GM18870 (cell line): ENCODE results near the gene PCDHGA10.
"Not testable (repeated sequence)": the region's sequence is repeated elsewhere in the genome, so short reads cannot be mapped to it uniquely, and the experiment has no call there.

Source experiments
- ATAC-seq: cut with Tn5 transposase; IDR thresholded peaks from one replicate; pipeline ENCODE4 v1.9.1; 2021; ENCODE audit warnings: moderate library complexity; ENCODE audit not compliant: unreplicated experiment

PCDHGA10 gene

GRCh38 chr5:141420855-141421488 is 8.2 kb downstream of the PCDHGA10 start, which contains the start of gene PCDHGA11:
Gene PCDHGA11, plus strand, starts transcription at chr5:141421051. Its CDS starts 177 bp downstream, at chr5:141421228.
- no peak for ATAC-seq

GRCh38 chr5:141421489-141421855 is 8.7 kb downstream of the PCDHGA10 start:
- ATAC-seq: no peak

- ATAC-seq: no peak
These were observed 10.0 kb downstream of the PCDHGA10 start for GRCh38 chr5:141422742-141423291.

GRCh38 chr5:141427783-141428426 is 15.1 kb downstream of the PCDHGA10 start:
- ATAC-seq: no peak

GRCh38 chr5:141430332-141431113 is 17.7 kb downstream of the PCDHGA10 start, which contains the start of gene PCDHGA12:
Gene PCDHGA12, plus strand, starts transcription at chr5:141430507. Its CDS starts 253 bp downstream, at chr5:141430760.
- ATAC-seq: peak; percentile 93

GRCh38 chr5:141431286-141431685 is 18.5 kb downstream of the PCDHGA10 start:
- ATAC-seq: no peak

GRCh38 chr5:141432308-141432707 is 19.5 kb downstream of the PCDHGA10 start:
- ATAC-seq: not testable (repeated sequence)

- not testable (repeated sequence) for ATAC-seq
These were observed 19.9 kb downstream of the PCDHGA10 start for GRCh38 chr5:141432726-141433125.

- ATAC-seq: no peak
These were observed 21.2 kb downstream of the PCDHGA10 start for GRCh38 chr5:141434006-141434405.

- ATAC-seq: no peak
These were observed 24.4 kb downstream of the PCDHGA10 start for GRCh38 chr5:141437221-141437620.

GRCh38 chr5:141439411-141440141 is 26.8 kb downstream of the PCDHGA10 start:
- ATAC-seq: no peak

- ATAC-seq: no peak
These were observed 27.6 kb downstream of the PCDHGA10 start for GRCh38 chr5:141440341-141440740.

GRCh38 chr5:141441571-141442170 is 28.9 kb downstream of the PCDHGA10 start:
- ATAC-seq: no peak

GRCh38 chr5:141465351-141465750 is 52.6 kb downstream of the PCDHGA10 start:
- no peak for ATAC-seq
